Inferior parietal cortex (tissue), 1 donor: ENCODE results near the gene SUPT7L.

Experiments
- DNase-seq: peaks from one replicate; pipeline ENCODE4 v3.0.0-alpha.2; 2016; ENCODE audit errors: extremely low spot score

Gene SUPT7L, protein sequence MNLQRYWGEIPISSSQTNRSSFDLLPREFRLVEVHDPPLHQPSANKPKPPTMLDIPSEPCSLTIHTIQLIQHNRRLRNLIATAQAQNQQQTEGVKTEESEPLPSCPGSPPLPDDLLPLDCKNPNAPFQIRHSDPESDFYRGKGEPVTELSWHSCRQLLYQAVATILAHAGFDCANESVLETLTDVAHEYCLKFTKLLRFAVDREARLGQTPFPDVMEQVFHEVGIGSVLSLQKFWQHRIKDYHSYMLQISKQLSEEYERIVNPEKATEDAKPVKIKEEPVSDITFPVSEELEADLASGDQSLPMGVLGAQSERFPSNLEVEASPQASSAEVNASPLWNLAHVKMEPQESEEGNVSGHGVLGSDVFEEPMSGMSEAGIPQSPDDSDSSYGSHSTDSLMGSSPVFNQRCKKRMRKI

DNA sequence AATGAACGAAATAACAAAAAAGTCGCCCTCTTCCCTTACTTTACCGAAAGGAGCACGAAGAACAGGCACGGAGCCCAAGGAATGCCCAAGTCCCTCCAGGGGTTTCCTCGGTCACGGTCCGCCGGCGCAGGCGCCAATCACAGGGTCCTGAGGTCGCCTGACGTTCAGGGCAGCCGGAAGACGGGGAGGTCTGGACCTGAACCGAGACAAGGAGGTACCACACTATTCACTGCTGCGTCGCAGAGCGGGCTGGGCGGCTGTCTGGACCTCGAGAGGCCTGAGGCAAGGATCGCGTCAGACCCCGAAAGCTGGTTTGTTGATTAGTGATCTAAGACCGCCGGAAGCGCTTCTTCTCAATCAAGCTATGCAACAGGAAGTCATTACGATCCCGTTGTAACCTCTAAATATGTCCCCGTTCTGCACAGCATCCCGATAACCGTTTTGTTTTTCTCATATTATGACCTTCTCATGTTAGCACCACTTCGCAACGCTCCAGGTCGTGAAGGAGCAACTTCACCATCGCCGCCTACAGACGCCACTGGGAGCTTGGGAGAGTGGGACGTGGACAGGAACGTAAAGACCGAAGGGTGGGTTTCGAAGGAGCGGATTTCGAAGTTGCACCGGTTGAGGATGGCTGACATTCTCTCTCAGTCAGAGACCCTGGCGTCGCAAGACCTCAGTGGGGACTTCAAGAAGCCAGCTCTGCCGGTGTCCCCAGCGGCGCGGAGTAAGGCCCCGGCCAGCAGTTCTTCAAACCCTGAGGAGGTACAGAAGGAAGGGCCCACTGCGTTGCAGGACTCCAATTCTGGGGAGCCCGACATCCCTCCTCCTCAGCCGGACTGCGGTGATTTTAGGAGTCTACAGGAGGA lies at the start of gene SUPT7L, which contains the start of gene SLC4A1AP:
SUPT7L (minus strand) TSS at position 330 of the 869 bp plus-strand sequence. CDS start 1,422 bp downstream, outside the sequence.
SLC4A1AP (plus strand) TSS at position 605 of the 869 bp plus-strand sequence; CDS start at position 631, 26 bp downstream.
- DNase-seq, result peak; percentile 92

DNA sequence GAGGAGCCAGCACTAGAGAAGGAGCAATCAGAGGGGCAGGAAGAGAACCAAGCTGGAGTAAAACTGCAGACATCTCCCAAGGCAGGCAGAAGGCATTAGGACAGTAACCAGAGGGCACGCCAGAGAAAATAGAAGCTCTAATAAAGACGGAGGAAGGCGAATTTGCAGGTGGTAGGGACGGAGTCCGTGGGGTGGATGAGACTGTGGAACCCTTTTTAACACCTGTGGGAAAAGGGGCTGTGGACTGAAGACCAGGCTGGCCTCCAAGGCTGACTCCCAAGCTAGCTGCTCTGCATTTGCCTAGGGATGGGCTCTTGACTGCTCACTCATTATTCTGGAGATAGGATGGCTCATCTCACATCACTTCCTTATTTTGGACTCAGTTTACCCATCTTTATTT lies 49.8 kb upstream of the SUPT7L start:
- DNase-seq, result no peak

DNA sequence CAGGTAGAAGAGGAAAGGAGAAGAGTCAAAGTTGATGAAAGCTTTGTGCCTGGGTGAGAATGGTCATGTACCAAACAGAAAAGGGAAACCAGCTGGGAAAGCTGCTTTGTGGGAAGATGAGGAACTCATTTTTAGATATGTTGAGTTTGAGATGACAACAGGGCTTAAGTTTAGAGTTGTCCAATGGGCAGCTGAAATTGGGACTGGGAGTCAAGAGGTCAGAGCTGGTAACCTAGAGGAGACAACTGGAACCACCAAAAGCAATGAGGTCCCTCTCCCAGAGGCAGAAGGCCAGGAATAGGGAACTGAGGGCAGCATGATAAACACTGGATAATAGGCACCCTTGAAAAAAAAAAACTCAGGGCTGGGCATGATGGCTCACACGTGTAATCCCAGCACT lies 49.1 kb upstream of the SUPT7L start:
- DNase-seq, result no peak

DNA sequence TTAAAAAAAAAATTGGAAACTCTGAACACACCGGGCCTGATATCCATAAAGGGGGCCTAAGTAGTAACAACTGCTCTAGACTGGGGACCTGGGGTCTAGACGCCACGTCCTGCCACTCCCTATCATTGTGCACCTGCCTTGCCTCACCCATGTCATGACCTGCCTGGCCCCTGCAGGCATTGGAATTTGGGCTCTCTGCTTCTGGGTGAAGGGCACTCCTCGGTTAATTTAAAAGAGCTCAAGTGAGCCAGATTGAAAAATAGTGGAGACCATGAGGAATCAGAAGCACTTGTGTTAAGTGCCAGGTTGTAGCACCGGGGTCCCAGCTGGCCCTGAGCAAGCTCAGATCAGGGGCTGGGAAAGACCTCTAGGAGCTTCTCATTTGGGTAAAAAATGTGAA lies 48.4 kb upstream of the SUPT7L start:
- no peak for DNase-seq

DNA sequence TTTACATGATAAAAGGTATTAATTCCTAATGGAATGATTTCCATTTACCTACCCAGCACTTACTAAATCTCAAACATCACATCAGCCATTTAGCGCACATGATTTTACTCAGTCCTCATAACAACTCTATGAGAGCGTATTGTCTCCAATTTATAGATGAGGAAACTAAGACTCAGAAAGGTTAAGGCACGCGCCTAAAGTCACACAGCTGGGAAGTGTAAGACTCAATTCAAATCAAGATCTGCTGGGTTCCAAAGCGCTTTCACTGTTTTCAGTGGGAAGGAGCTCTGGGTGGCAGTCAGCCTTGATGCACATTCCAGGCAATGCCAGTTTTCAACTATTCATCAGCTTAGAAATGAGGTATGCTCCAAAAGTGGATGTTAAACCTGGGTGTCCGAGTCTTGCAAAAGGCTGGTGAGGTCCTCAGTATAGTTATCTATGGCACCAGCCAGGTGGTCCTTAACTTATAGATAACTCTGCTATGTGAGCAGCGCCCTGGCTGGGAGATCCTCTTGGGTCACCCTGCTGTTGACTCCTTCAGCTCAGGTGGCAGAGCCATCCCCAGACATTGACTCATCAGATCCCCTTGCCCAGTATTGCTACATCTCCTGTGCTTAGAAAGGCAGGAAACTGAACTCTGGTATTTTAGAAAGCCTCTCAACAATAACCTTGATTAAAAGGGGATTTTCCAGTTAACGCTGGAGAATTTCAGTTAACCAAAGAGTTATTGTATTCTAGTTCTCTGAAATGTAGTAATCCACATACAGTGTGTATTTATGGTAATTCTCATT lies 47.4 kb upstream of the SUPT7L start:
- DNase-seq, result no peak

DNA sequence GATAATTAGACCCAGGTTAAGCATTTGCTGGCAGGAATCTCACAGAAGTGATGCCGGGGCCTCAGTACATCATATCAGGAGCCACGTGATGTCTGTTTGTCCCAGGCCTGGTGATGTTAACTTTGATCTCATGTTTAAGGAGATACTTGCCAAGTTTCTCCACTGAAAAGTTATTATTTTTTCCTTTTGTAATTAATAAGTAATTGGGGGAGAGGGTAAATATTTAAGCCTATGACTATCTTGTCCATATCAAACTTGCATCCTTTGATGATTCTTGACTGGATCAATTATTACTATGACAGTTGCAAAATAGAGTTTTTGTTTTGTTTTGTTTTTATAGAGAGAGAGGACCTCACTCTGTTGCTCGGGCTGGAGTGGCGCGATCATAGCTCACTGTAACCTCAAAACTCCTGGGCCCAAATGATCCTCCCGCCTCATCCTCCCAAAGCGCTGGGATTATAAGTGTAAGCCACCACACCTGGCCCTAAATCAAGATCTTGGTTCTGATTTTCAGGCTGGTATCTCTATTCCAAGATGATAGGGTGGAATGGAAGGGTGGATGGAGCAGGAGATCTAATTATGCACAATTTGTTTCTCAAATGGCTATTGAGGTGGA lies 46.7 kb upstream of the SUPT7L start:
- DNase-seq, result no peak

DNA sequence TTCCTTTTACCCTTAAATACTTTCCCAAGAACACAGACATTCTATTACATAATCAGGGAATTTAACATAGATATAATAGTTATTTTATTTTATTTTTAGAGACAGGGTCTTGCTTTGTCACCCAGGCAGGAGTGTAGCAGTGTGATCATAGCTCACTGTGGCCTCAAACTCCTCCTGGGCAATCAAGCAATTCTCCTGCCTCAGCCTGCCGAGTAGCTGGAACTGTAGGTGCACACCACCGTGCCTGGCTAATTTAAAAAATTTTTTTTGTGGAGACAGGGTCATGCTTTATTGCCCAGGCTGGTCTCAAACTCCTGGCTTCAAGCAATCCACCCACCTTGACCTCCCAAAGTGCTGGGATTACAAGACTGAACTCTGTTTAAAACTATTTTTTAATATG lies 45.9 kb upstream of the SUPT7L start:
- DNase-seq, result no peak

DNA sequence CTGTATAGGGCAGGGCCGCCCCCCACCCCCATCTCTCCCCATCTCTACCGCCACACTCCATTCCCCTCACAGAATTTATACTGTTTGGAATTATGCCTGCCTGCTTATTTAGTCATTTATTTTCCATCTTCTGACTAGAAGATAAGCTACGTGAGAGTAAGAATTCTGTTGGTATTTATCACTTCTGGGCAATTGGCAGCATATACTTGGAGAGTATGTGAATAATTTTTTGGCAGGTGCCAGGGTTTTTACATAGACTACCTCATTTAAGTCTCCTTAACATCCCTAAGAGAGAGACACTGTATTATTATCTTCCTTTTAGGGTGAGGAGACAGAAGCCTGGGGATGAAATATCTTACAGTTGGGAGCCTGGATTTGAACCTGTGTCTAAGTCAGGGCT lies 45.3 kb upstream of the SUPT7L start:
- DNase-seq, result no peak

DNA sequence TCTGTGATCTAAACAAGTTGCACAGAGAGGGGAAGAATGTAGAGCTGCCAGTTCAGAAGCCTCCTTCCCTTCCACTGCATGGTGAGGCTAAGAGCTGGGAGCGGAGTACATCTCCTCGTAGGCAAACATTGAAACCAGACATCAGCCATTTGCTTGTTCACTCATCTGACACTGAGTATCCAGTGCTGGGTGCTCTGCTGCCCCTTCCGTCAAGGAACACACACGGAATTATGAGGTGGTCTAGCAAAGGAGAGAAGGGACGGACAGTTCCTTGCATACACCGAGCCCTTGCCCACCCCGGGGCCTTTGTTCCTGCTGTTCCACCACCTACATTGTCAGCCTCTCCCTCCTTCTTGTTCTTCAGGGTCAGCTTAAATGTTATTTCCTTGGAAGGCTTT lies 44.8 kb upstream of the SUPT7L start:
- DNase-seq, result no peak

DNA sequence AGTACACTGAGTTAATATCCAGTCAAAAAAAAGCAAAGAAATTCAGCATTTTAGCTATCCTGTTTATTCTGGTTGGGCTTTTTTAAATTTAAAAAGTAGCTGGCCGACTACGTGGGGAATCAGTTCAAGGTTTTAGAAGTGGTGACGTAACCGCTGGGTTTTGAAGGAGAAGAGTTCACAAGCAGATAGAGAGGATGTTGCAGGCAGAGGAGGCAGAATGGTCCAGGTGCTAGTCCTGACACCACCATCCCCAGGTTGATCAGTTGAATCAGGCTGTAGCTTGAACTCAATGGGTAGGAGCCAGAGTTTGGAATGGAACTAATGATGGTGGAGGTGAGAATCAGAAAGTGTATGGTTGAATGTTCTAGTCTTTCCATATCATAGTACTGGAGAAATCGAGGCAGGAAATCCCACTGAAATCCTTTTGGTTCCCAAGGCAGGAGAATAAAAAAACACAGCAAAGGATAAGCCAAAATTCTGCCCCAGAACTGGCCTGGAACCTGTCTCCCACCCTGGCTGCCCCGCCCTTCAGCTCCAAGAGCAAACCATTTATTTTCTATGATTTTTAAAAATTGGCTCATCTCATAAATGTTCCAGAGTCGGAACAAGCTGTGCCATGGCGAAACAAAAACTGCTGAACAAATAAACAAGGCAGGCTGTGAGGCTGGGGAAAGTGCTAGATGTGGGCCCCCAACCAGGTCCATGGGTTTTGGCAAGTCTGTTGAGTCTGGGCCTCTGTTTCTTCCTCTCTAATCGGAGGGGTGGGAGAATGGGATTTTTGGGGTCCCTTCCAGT lies 44.2 kb upstream of the SUPT7L start:
- no peak for DNase-seq

DNA sequence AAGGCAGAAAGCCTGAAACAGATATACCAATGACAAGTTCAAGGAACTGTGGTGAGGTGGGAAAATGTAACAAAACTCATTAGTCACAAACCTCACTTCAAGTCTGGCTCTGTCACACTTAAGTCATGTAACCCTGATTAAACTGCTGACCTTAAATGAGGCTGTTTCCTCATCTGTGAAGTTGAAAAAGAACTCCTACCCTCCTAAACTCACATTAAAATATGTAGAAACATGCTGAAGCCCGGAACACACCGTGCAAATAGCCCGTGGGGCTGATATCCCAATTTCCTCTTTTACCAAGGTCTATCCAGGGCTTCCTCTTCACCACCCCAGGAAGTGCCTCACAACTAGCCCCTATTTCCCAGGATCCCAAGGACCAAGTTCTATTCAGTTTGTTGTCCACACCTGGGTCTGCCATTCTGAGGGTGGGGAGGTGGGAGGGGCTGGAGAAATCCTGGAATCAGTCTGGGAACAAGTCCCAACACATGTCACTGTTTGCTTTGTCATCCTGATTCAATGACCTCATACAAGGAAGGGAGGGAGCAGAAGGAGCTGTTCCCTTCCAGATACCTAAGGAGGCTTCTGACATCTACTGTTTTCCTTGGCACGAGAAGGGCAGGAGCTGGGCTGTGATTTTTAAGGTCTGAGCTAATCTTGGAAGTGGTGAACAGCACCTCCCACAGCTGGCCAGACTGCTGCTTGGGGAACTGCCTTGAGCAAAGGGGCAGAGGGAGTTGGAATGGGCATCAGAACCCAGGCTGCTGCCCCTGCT lies 42.6 kb upstream of the SUPT7L start:
- no peak for DNase-seq

DNA sequence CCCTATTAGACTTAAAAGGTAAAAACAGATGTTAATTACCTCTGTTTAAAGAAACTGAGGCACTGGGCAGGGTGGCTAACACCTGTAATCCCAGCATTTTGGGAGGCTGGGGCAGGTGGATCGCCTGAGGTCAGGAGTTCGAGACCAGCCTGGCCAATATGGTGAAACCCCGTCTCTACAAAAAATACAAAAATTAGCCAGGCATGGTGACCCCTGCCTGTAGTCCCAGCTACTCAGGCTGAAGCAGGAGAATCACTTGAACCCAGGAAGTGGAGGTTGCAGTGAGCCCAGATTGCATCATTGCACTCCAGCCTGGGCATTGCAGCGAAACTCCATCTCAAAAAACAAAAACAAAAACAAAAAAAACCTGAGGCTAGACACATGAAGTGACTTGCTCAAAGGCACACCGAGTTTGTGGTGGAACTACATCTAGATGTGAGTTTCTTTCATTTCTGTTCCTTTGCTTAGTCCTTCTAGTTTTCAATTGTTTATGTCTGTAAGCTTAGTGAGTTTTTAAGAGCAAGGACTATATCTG lies 41.0 kb upstream of the SUPT7L start:
- DNase-seq, result no peak

DNA sequence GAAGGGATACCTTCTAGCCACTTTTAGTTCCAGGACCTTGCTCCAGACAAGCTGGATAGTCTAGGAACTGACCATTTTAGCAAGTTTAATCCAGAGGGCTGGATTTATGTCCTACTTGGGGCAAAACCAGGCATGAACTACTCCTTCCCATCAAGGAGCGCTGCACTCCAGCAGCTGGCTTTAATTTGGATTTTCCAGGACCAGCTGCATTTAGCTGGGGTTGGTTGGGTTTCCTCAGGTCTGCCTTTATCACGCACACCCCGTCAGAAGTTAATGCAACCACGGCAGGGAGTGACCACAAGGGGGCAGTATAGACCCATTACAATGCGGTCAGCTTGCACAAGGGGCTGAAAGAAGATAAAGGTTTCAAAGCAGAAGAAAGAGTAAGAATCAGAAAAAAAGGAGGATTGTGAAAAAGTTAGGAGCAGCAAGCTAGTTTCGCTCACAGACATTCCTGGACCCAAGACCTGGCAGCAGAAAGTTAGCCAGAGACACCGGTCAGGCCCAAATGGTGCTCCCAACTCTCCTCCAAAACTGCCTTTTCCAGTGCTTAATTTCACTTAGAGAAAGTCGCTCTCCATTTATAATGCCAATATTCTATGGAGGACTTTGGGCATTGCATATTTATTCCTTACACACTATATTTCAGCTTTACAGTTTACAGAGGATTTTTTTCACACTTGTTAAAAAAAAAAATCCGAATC lies 40.4 kb upstream of the SUPT7L start:
- DNase-seq, result peak; percentile 93

DNA sequence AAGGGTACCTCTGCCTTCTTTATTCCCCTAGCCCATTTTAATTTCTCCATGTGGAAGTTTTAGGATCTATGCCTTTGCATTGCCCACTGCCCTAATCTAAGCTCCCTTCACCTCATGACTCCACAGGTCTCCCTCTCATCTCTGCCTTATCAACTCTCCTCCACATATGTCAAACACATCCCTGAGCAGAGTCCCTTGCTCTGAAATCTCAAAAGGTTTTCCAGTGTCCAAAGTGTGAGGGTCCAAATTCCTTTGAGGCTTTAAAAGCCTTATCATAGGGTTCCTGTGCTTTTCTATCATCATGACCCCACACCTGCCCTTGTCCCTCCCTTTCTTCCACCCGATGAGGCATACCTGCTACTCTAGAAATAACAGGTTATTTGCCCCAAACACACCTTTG lies 38.9 kb upstream of the SUPT7L start:
- no peak for DNase-seq

DNA sequence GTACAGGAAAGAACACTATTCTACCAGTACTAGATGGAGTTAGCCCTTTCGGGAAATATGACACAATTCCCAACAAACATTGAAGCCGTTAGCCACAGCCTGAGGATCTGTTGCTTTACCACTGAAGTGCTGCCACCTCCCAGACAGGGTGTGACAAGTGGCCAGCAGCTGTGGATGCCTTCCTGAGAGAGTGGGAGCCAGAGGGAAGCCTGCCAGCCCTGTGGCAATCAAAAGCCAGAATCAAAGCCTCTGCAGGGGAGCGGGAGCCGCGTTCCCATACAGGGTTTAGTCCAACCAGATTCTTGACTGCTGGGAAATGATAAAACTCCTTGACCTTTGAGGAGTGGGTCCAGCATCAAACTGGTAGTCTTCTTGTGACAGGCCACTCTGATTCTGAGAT lies 38.3 kb upstream of the SUPT7L start:
- no peak for DNase-seq

DNA sequence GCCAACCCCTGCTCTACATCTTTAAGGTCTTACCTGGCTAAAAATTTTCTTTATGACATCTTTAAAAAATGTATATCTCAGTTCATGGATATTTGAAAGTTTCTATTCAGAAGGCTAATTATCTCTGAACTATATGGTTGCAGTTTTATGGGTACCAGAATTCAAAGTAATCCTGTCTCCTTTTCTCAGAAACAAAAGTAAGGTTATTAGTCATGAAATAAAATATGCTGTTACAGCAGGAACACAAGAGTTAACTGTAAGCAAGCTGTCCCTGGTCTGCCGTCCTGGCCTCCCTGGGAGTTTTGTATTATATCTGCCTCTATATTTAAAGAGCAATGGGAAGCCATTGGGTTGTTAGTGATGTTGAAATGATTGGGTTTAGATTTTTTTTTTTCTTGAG lies 34.2 kb upstream of the SUPT7L start:
- no peak for DNase-seq

DNA sequence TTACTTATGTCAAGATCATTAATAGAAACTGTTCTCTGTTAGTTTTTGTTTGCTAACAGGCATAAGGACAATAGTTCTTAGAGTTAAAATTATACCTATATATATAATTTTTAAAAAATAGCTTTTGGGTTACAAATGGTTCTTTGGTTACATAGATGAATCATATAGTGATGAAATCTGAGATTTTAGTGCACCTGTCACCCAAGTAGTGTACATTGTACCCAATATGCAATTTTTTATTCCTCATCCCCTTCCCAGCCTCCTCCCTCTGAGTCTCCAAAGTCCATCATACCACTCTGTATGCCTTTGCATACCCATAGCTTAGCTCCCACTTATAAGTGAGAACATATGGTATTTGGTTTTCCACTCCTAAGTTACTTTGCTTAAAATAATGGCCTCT lies 26.6 kb upstream of the SUPT7L start:
- no peak for DNase-seq

DNA sequence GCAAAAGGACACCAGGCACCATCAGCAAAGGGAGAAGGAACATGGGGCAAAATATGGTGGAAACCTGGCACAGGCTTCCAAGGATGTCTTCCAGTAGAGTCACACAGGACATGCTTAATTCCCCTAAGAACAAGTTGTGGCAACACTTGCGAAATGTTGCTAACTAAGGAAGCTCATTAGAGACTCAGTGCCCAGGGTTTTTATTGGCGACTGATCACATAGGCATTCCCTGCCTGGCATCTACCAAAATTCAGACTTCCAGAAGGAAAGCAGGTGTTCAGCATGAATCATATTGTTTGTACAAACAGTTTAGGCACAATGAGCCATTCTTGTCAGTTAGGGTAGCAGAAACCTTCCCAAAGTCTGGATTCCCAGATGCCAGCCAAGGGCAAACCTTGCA lies 26.0 kb upstream of the SUPT7L start:
- DNase-seq, result no peak

DNA sequence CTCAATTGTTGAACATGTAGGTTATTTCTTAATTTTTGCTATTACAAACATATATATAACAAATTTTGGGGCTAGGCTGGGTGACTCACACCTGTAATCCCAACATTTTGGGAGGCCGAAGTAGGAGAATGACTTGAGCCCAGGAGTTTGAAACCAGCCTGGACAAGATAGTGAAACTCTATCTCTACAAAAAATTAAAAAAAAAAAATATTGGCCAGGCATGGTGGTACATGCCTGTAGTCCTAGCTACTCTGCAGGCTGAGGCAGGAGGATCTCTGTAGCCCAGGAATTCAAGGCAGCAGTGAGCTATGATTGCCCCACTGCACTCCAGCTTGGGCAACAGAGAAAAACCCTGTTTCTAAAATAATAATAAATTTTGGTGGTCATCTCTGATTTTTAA lies 23.8 kb upstream of the SUPT7L start:
- DNase-seq, result no peak
